HG02623 (cell line): ENCODE results near the gene SNRNP48.

Source experiments
- ATAC-seq: cut with Tn5 transposase; IDR thresholded peaks from one replicate; pipeline ENCODE4 v1.9.1; 2021; ENCODE audit warnings: moderate library complexity; ENCODE audit not compliant: unreplicated experiment

SNRNP48 gene

GRCh38 chr6:7589949-7590917 lies at the start of gene SNRNP48:
TSS of gene SNRNP48 (plus strand) at chr6:7590198. CDS start at chr6:7590258, 60 bp downstream.
- peak; percentile 98 for ATAC-seq

GRCh38 chr6:7540595-7540994 lies 49.4 kb upstream of the SNRNP48 start:
- no peak for ATAC-seq

GRCh38 chr6:7541175-7542064 lies 48.6 kb upstream of the SNRNP48 start, which contains the start of gene DSP:
TSS of gene DSP (plus strand) at chr6:7541671. CDS start at chr6:7541916, 245 bp downstream.
- ATAC-seq: no peak

- ATAC-seq: no peak
Observed at GRCh38 chr6:7542065-7542873, 47.7 kb upstream of the SNRNP48 start.

GRCh38 chr6:7542874-7543624 lies 46.9 kb upstream of the SNRNP48 start:
- ATAC-seq: no peak

- ATAC-seq: no peak
Observed at GRCh38 chr6:7543789-7544424, 46.1 kb upstream of the SNRNP48 start.

- no peak for ATAC-seq
Observed at GRCh38 chr6:7544597-7544996, 45.4 kb upstream of the SNRNP48 start.

GRCh38 chr6:7545316-7546019 lies 44.5 kb upstream of the SNRNP48 start:
- ATAC-seq: no peak

- no peak for ATAC-seq
Observed at GRCh38 chr6:7546020-7546369, 44.0 kb upstream of the SNRNP48 start.

- no peak for ATAC-seq
Observed at GRCh38 chr6:7546383-7546782, 43.6 kb upstream of the SNRNP48 start.

GRCh38 chr6:7546896-7547295 lies 43.1 kb upstream of the SNRNP48 start:
- no peak for ATAC-seq

GRCh38 chr6:7547315-7547714 lies 42.7 kb upstream of the SNRNP48 start:
- no peak for ATAC-seq

- no peak for ATAC-seq
Observed at GRCh38 chr6:7550433-7550801, 39.6 kb upstream of the SNRNP48 start.

GRCh38 chr6:7554533-7555275 lies 35.3 kb upstream of the SNRNP48 start:
- ATAC-seq: no peak

GRCh38 chr6:7555671-7556070 lies 34.3 kb upstream of the SNRNP48 start:
- ATAC-seq: no peak

- no peak for ATAC-seq
Observed at GRCh38 chr6:7556394-7557106, 33.4 kb upstream of the SNRNP48 start.

GRCh38 chr6:7557652-7558051 lies 32.3 kb upstream of the SNRNP48 start:
- ATAC-seq: no peak

- no peak for ATAC-seq
Observed at GRCh38 chr6:7558781-7559180, 31.2 kb upstream of the SNRNP48 start.
